AG04450 (cell line): ENCODE results near the gene SLIT1. TPM values are rescaled to one million over a fixed set of nuclear protein-coding genes. Genes with fewer than 3 reads are reported as not detected.
A peak's percentile ranks its signal among the peaks of the same experiment; 100 is the strongest.

Source experiments
- CTCF ChIA-PET: fragments of 300-600, 350-600 bp; formaldehyde crosslinking; extraction: SDS; loops from one replicate; lab custom pipeline; 2022; ENCODE audit warnings: antibody characterized with exemption, inconsistent platforms; lab: Charles Lee
- POLR2A ChIA-PET: fragments of 350-600 bp; formaldehyde crosslinking; extraction: SDS; loops from one replicate; lab custom pipeline; 2021; ENCODE audit warnings: antibody characterized with exemption, inconsistent platforms; lab: Yijun Ruan, JAX
- DNase-seq: peaks from one replicate; pipeline ENCODE4 v3.0.0-alpha.2; 2011; ENCODE audit warnings: low read depth, low spot score
- H3K27ac ChIP-seq: one replicate; pipeline ENCODE4 v1.5.1; 2012; ENCODE audit warnings: low read depth, low read length, control low read depth
- H3K27me3 ChIP-seq: one replicate; pipeline ENCODE4 v1.6.0; 2012; ENCODE audit warnings: low read length; ENCODE audit not compliant: control insufficient read depth, insufficient read depth
- H3K4me3 ChIP-seq: 2 replicates; pipeline ENCODE4 v1.5.1; 2011; ENCODE audit warnings: mild to moderate bottlenecking, low read depth, low read length, control low read depth
- H3K9me3 ChIP-seq: 2 replicates; pipeline ENCODE4 v1.5.1; 2012; ENCODE audit warnings: low read length; ENCODE audit not compliant: control insufficient read depth, insufficient read depth
- CTCF ChIP-seq: IDR thresholded peaks from 2 replicates; pipeline ENCODE4 v1.5.1; 2011; ENCODE audit warnings: low read depth, low read length, control low read depth, inconsistent platforms
- polyA plus RNA-seq: library from polyadenylated mRNA; depleted of rRNA; stranded (reverse); fragments of >200 nt; gene quantifications from 2 replicates; pipeline ENCODE4 v1.2.3, GENCODE V29; 2011

Gene SLIT1
- polyA plus RNA-seq, 1 experiment: 0.01 TPM

GRCh38 chr10:97081621-97082235 is 104.0 kb downstream of the SLIT1 start:
- peak; percentile 29 for DNase-seq
- ChIA-PET CTCF (interaction anchor here (0.7 to 5.1 kb wide), 14 partner anchors 8 to 153 kb away, joined by 3 to 53 read pairs (median 4); no protein-coding TSS in a partner anchor), POLR2A (no interaction called here)
- Histone ChIP-seq H3K9me3 (no peaks in the 10 kb centered on the region), H3K27me3 (peaks cover 14% of the 10 kb centered on the region), H3K4me3 (no peak overlapping the region), H3K27ac (no peak overlapping the region)
- TF ChIP-seq CTCF: peak; percentile 96

GRCh38 chr10:97080051-97080776 is 105.5 kb downstream of the SLIT1 start:
- CTCF ChIA-PET: interaction anchor here (0.6 to 5.1 kb wide), 5 partner anchors 19 to 154 kb away, joined by 3 to 53 read pairs (median 14); no protein-coding TSS in a partner anchor
- no peak overlapping the region for H3K27ac ChIP-seq
- no peak overlapping the region for H3K4me3 ChIP-seq
- no peak for TF ChIP-seq CTCF
- no peak for DNase-seq
- POLR2A ChIA-PET: no interaction called here
- H3K27me3 ChIP-seq: peaks cover 26% of the 10 kb centered on the region
- H3K9me3 ChIP-seq: no peaks in the 10 kb centered on the region

GRCh38 chr10:97079448-97079847 is 106.3 kb downstream of the SLIT1 start:
- Histone ChIP-seq H3K27me3 (peaks cover 31% of the 10 kb centered on the region), H3K9me3 (no peaks in the 10 kb centered on the region), H3K4me3 (no peak overlapping the region), H3K27ac (no peak overlapping the region)
- TF ChIP-seq CTCF: no peak
- ChIA-PET POLR2A (no interaction called here), CTCF (interaction anchor here (10.5 kb wide), 1 partner anchor 131 kb away, joined by 327 read pairs; no protein-coding TSS in a partner anchor)
- DNase-seq: no peak

GRCh38 chr10:97078938-97079445 is 106.8 kb downstream of the SLIT1 start:
- Histone ChIP-seq H3K9me3 (no peaks in the 10 kb centered on the region), H3K27me3 (peaks cover 31% of the 10 kb centered on the region), H3K4me3 (no peak overlapping the region), H3K27ac (no peak overlapping the region)
- no peak for TF ChIP-seq CTCF
- ChIA-PET CTCF (interaction anchor here (10.5 kb wide), 1 partner anchor 131 kb away, joined by 327 read pairs; no protein-coding TSS in a partner anchor), POLR2A (no interaction called here)
- DNase-seq: no peak
